ENCODE data around the gene TLL2.

Gene TLL2

DNA sequence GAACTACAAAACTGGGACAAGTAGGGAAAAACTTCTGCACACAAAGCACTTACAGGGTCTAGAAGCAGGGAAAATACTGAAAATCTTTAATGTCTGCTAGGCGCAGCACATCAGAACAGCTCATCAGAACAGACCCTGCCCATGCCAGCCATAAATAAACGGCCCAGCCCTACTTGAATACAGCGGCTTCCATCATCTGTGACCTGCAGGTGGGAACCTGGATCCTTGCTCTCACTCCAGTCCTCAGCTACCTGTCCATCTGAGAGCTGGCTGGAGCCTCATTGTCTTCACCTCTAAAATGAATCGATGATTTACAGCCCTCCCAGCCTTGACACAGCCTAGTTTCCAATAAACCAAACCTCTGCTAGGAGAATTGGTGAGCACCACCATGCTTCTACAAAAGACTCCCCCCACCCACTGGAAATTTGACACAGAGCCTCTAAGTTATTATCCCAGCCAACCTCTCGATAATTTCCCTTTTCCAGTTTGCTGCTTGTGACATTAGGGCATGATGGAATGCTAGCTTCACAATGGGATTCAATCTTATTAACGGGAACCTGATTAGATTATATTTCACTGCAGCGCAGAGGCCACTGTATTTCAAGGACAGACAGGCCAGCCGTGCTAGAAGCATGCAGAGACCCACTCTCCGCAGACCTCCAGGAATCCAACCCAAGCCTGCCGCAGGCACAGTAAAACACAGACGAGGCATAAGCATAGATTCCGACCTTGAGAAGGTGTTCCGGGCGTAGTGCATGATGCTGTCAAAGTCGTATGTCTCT, 93.3 kb downstream of the TLL2 start:
- no peak for DNase-seq

DNA sequence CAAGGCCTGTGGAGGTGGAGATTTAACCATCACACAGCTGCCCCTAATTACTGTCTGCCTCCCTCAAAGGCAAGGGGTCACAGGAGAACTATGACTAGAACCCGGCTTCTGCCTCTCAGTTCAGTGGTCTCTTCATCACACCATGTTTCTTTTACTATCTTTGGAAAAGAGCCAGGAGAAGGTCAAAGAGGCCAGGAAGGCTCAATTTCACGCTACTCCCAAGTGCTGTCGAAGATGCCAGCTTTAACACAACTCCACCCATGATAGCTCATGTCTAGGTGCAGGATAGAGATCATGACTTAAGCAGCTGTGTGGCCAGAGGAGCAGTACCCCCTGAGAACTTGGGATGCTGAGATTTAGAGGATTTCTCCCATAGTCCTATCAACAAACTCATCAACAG, 94.4 kb downstream of the TLL2 start:
- DNase-seq = no peak

DNA sequence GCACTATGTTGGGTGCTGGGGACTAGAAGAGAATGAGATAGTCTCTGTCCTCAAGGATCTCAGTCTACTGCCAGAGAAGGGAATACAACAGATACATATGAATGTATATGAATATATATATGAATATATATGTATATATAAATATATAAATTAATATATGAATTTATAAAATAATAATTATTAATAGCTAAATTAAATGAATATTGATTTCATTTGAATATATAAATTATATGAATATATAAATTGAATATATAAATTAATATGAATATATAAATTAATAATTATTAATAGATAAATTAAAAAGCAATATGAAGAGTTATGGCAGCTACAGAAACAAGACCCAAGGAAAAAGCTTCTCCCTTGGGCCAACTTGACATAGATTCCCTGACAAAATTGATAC, 95.1 kb downstream of the TLL2 start:
- DNase-seq = no peak

DNA sequence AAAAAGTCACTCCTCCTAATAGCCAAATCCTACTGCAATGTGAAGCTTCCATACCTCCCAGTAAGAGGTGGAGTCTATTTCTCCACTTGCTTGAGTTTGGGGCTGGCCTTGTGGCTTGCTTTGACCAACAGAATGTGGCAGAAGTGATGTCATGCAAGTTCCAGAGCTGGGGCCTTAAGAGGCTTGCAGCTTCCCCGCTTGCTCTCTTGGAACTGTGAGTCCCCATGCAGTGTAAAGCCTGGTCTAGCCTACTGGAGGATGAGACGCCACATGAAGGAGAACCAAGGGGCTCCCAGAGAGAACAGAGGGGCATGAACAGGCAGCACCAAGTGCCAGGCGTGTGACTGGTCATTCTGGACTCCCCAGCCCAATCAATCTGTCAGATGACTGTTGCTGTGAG, 96.3 kb downstream of the TLL2 start:
- DNase-seq = no peak

DNA sequence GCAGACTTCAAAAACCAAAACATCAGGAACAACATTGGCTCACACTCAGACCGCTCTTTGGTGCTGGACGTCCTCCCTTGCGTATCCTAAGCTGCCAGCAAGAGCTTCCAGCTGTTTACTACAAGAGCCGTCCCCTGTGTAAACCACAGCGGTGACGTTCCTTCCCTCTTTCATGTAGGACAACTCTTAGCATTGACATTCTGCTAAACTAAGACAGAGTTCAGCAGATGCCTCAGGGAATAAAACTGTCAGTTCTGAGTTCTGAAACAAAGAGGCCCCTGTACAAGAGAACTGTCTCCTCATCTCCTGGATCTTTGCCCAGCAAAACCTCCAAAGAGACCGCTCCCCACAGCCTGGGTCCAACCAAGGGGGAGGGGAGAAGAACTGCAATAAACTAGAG, 97.1 kb downstream of the TLL2 start:
- DNase-seq = no peak

DNA sequence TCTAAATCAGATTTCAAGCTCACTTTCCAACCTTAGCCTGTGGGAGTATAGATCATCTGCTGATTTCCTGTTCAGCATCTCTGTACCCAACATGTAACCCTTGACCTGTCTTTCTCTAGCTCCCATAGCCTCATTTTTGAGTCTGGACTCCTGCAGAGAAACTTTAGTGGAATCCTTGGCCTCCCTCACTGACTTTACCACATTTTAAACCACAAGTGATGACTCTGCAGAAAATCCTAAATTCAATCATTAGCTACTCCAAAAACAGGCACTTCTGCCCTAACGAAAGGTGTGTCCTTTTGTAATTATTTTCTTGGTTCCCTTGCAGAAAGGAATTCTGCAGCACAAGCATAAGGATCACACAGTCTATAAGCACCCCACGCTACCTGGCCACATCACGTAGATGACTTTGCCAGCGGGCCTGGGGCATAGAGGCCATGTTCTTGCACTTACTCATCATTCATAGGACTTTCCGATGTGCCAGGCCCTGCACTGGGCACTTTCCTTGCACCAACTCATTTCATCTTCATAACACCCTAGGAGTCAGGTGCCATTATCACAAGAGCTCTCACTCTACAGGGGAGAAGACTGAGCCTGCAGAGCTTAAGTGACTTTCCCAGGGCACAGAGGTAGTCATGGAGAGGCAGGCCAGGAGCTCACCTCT, 97.7 kb downstream of the TLL2 start:
- DNase-seq = no peak

DNA sequence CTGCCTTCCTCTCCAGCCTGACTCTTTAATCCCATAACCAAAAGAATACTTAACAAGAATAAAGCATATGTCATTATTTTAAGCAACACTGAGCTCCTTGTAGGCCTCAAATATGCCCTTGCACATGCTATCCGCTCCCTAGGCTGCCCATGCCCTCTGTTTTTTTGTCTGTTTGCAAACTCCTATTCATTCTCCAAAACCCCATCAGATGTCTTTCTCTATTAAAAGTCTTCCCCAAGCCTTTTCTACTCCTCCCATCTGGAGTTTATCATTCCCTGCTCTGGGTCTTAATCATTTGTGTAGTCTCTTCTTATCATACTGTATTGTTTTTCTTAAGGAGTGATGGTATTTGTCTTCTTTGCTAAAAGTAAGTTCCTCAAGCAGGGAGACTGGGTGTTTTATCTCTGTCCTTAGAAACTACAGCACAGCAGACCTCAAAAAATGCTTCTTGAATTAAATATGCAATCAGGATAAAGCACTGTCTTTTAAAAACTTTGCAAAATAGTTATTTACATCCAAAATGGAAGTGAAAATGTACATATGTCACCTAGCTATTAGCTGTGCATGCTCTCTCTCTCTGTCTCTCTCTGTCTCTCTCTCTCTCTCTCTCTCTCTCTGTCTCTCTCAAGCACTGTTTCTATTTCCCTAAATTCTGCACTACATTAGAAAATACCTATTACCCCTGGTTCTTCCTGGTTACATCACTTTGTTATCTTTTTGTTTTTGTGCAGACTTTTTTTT, 98.4 kb downstream of the TLL2 start:
- DNase-seq = no peak

DNA sequence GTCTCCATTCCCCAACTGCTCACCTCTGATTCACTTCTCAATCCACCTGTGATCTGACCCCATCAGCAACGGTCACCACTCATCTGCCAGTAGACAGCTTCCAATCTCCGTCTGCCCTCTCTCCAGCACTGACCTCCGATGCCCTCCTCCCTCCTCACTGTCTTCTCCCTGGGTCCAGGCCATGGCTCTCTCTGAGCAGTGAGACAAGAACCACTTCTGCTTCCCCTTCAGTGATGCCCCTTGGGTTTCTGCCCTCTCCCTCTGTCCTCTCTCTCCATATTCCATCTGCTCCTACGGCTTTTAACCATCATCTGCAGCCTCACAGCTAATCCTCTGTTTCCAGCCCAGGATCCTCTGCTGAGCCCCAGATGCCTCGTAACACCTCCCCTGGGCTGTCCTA, 99.4 kb downstream of the TLL2 start:
- DNase-seq = no peak

DNA sequence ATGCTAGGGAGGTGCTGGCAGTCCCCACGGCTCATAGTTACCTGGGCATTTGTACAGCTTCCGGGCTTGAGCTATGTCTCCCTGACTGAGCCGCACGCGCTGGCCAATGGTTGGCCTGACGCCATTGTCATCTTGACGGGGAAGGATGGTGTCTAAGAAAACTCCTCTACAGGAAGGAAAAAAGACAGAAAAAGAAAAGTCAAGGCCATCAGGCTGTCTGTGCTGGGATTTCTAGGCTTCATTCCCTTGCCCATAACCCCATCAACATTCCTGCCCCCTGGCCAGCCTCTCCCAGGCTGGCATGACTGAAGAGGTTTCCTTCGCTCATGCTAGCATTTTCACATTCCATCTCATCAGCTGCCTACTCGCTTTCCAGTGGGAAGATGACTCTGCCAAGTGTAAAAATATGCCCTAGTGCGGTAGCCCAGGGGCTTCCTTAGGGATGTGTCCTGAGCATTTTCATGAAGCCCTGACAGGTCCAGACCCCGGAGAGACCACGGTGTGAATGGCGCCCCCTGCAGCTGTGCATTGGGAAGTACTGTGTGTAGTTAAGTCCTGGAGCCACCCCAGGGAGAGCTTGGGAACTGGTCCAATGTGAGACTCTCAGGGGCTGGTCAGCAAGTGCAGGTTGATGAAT, 100.5 kb downstream of the TLL2 start:
- no peak for DNase-seq

DNA sequence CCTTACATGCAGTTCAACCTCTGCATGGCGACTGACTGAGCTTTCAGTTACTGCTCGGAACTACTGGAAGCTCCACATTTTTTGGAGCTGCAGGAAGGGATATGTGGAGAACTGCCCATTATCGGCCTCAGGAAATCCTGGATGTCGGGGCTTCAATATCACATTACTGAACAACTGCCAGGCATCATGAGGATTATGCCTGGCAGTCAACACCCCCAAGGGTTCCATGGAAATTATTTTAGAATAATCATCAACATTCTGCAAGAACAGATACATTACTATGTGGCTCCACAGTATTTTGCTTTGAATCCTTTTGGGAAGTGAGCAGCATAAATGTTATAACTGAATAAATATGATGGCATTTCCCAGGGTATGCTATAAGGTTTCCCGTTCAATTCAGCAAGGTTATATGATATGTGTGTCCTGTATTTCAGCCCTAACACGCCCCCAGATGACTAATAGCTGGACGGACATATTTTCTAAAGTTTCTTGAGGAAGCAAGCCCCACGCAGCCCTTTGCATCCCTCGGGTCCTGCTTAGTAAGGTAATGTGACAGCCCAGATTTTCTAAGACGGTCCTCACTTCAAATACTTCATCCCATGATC, 101.9 kb downstream of the TLL2 start:
- DNase-seq = no peak

DNA sequence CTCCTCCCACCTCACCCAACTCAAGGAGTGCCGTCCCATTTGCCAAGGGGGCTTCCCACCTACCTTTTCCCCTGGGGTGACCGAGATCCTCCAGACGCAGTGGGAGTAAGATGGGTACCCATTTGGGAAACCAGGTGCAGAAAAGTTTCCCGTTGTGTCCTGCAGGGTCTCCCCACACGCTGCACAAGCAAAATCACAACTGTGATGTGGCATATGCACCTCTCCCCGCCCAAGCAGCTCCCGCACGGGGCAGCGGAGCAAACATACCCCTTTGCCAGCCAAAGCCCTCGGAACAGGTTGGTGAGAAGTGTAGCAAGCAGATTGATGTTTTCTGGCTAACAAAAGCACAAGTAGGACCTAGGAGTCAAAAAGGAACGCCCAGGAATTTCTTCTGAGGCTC, 103.4 kb downstream of the TLL2 start:
- no peak for DNase-seq

DNA sequence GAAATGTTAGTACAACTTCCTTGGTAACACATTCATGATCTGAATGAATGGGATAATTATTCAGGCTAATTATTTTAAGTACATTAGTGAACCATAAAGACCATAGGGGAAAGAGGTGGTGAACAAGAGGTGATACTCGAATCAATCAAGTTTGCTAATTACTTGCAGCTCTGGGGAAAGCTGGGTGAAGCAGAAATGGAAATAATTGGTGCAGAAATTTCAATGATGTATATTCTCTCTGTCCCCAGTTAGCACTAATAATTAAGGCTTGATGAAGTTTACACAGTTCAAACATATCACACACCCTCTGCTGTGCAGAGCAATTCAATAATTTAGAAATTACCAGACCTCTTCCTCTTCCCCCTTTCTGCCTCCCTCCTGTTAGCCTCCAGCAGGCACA, 105.5 kb downstream of the TLL2 start:
- no peak for DNase-seq

DNA sequence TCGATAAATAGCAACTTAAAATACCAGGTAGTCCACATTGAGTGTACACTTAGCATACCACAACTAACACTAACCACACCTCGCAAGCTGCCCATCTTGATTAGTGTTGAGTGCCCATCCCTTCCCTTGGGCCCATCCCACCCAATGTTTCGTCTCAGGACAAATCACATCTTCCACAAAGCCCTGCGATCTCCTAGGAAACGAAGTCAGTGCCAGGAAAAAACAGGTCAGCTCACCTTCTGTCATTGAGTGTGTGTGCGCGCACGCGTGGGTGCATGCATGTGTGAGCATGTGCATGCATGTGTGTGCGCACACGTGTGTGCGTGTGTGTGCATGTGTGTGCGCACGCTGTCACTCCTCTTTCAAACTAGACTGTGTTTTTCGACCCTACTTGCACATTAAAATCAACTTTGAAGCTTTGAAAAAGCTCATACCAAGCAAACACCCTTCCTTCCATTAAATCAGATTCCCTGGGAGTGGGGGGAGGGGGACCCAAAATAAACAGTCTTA, 106.1 kb downstream of the TLL2 start:
- no peak for DNase-seq

DNA sequence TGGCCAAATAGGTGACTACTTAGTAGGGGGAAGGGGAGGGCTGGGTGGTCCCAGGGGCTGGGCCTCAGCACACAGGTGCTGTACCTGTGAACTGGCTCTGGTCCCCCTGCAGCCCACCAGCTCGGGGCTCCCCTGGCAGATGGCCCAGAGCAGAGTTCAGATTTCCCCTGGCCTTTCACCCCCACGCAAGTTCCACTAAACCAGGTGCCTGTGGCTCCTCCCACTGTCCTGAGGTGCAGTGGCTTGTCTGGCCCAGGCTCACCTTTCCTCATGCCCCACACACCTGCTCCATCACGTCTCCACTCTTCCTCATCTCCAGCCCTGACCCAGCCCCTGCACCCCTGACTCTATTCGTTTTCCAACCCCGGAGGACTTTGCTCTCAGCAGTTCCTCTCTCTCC, 107.6 kb downstream of the TLL2 start:
- no peak for DNase-seq

DNA sequence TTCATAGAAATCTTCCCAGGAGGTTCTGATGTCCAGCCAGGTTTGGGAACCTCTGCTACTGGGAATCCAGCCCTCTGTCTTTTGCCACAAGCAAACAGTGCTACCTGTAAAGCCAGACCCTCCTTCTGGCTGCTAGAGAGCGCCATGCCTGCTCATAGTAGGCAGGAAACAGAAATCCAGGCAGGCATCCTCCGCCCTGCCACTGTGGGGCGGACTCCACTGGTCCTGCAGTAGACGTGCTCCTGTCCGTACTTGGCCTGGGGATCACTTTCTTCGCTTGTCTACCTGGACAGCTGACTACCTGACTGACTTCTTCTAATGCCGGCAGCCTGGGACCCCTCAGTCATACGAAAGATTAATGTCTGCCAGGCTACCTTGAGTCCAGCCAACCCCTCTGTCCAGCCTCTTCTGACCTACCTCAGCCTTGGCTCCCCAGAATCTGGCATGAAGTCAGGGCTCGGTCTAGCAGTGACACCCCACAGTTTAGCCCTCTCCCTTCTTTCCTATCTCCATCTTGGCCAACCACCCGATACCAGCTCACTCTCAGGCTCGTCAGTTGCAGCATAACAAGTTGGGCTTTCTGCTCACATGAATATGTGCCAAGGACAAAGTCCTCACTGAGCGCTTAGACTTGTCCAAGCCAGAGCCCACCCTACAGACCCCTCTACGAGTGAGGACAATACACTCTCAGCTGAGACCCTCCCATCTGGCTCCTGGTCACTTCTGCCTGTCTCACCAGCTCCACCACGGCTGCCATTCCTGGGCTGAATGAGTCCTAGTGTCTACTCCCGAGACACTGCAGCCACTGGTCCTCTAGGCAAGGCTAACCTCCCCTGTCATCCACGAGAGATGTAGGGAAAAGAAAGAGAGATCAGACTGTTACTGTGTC, 111.1 kb downstream of the TLL2 start:
- DNase-seq = no peak

DNA sequence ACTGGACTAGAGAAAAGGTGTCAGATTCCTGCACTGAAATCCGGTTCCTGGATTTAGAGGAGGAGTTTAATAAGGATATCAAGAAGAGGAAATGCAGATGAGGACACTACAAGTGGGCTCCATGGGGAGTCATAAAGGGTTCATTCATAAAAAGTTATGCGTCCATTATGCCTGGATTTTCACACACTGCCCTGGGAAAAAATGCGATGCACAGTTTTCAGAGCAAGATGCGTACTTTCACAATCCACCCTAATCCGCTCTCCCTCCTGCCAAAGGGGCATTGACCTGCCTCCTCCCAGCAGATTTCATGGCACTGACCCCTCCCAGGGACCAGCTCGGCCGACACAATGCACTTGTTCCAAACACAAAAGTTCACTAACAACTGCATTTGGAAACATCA, 112.7 kb downstream of the TLL2 start:
- DNase-seq = no peak

DNA sequence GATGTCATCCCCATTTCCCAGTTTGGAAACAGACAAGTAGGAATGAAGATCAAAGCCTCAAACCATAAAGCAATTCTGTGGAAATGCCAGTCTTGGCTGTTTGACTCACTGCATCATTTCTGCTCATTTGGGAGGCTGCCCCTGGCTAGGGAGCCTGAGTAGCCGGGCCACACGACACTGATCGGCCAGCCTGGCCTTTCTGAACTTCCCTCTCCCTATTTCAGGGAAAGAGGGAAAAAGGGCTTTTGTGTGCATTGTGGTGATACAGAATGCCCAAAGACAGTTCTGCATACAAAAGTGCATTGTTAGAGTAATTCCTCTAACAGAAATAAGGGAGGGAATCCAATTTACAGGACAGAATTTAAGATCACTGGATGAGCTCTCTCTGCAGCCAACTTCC, 113.3 kb downstream of the TLL2 start:
- DNase-seq = no peak

DNA sequence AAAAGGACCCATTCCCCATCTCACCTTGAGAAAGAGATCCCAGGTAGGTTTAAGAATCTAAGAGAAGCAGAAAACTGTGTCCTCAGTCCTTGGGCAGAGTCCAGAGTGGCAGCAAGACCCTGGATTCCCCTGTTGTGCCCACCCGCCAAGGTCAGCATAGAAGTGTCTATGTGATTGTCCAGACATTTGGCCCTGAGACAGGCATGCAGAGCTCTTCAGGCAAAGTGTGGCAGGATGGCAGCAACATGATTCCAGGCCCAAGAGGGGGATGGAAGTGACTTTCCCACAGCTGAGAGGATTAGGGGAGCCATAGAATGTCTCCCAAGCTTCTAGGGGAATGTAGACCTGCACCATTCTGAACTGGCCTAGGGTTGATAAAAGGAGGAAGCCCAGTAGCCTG, 115.8 kb downstream of the TLL2 start:
- DNase-seq = no peak

DNA sequence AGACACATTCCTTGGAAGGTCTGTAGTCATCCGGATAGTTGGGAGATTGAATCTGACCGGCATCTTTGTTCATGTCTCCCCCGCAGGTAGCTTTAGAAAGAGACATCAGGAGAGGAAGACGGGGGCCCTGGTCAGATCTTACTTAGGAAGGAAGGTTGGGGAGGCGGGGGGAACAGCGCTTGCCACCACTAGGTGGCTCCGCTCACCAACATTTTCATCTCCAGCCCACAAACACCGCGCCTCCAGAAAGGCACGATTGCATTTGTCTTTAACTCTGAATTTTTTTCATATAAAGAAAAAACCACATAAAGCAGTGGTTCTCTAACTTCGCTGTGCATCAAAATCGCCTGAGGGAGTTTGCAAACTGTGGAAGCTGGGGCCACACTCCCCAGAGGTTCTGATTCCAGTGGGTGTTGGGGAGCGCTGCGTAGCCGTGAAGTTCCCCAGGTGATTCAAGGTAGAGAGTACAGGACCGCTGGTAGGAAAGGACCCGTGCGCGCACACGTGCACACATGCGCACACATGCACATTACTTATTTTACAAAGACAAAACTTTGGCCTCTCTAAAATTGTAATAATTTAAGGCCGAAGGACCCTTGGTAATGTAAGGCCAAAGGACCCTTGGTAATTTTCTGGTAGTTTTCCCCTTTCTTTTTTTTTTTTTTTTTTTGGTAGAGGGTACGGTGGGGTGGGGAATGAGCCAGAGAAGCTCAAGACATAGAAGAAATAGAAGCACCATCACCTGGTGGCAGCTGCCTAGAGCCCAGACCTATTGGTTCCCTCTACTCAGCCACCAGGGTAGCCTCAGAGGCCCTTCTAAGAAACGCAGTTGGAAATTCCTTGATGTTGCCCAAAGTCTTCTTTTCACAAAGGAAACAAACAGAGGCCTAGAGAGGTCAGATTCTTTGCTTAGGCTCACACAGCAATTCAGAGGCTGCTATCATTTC, 117.5 kb downstream of the TLL2 start:
- peak; percentile 54 for DNase-seq

DNA sequence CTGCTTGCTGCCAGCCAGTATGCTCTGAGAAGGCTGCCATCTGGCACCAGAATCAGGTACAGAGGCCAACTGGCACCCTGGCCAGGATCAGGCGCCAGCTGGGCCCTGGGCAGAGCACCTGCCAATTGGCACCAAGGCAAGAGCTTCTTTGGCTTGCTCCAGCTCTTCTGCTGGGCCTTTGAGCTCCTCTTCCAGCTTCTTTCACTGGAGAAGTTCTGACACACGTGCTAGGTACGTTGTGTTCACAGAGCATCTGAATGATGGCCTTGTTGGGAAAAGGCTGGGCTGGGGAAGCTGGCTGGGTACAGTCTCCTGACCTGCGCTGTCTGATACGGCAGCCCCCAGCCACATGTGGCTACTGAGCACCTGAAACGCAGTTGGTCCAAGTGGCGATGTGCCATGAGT, 123.3 kb downstream of the TLL2 start:
- no peak for DNase-seq

DNA sequence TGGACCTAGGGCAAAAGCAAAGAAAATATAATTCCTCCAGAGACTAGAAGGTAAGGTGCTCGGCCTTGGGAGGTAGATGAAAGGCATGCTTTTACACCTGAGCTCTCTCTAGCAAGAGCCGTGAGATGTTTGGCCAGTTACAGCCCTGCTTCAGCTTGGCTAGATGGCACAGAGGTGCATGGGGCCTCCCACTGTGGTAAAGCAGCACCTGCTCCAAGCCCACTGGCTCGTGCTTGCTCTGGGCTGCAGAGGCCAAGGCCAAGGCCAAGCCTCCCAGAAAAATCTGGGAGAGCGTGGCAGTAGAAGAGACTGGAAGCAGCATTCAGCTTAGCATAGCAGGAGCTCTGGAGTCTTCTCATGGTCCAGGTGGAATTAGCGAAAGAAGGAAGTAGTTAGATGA, 123.9 kb downstream of the TLL2 start:
- no peak for DNase-seq

Measured in stimulated activated CD4-positive, alpha-beta T cell treated with anti-CD3 and anti-CD28 coated beads, Interleukin-1b, Interleukin-23, amount 100 ng/mL, for 48 hours (primary cell).